GM18508 (cell line): ENCODE data around the gene DIAPH3.
"Not testable (repeated sequence)": the region's sequence is repeated elsewhere in the genome, so short reads cannot be mapped to it uniquely, and the experiment has no call there.

Source experiments
- ATAC-seq: cut with Tn5 transposase; IDR thresholded peaks from one replicate; pipeline ENCODE4 v1.9.1; 2021; ENCODE audit warnings: moderate number of reproducible peaks; ENCODE audit not compliant: insufficient read depth, unreplicated experiment

Gene DIAPH3

GRCh38 chr13:60109285-60109684 lies 54.4 kb downstream of the DIAPH3 start:
- ATAC-seq: no peak

DNA sequence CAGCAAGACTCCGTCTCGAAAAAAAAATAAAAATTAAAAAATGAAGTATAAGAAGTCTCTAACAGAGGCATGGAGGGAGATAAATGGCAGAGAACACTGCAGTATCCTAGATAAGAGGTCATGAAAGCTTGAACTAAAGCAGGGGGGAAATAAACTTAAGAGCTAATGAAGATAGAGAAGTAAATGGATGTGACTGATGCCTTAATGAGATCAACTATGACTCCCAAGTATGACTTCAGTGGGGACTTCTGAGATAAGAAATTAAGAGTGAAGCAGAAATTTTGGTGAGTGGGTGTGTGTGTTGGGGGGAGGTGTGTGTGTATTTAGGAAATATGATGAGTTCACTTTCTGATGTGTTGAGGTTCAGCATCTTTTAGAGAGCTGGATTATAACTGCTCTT lies 55.1 kb downstream of the DIAPH3 start:
- ATAC-seq: no peak

DNA sequence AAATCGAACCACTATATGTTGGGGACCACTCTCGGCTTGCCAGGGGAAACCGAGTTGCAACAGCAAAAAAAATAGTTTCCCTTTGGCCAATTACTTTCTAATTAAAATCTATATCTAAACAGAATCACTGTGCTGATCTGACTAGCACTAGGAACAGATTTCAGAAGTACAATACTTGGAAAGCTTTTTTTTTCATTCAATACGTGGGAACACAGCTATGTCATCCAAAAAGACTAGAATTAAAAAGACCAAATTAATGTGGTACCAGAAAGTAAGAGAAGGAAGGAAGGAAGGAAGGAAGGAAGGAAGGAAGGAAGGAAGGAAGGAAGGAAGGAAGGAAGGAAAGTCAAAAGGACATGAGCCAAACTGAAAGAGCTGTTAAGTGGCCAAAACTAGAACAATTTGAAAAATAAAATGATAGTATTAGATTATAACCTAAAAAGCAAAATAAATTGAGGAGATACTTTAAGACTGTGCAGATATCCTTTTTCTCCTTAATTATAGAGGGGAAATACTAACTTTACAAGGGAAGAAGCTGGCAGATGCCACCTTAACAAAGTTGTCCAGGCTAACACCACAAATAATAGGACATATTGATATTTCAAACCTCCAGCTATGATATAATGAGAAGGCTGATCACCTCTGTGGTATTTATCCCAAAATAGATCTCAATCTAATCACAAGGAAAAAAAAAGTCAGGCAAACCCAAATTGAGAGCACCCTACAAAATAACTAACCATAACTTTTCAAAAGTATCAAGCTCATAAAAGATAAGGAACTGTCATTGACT lies 63.9 kb downstream of the DIAPH3 start:
- no peak for ATAC-seq

GRCh38 chr13:60095300-60095699 lies 68.4 kb downstream of the DIAPH3 start:
- no peak for ATAC-seq

GRCh38 chr13:60094385-60095088 lies 69.2 kb downstream of the DIAPH3 start:
- no peak for ATAC-seq

GRCh38 chr13:60093425-60094019 lies 70.2 kb downstream of the DIAPH3 start:
- no peak for ATAC-seq

DNA sequence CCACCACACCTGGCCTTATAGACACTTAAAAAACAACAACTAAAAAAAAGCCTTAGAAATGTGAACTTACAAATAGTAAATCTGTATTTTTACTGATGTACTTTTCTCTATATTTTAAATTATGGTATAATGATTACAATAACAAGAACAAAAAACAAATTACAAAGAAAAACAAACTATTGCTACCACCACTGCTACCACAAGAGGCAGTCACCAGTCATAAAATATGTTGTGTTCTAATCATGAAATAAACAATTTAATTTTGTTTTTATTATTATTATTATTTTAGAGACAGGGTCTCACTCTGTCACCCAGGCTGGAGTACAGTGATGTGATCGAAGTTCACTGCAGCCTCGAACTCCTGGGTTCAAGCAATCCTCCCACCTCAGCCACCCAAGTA lies 72.2 kb downstream of the DIAPH3 start:
- no peak for ATAC-seq

DNA sequence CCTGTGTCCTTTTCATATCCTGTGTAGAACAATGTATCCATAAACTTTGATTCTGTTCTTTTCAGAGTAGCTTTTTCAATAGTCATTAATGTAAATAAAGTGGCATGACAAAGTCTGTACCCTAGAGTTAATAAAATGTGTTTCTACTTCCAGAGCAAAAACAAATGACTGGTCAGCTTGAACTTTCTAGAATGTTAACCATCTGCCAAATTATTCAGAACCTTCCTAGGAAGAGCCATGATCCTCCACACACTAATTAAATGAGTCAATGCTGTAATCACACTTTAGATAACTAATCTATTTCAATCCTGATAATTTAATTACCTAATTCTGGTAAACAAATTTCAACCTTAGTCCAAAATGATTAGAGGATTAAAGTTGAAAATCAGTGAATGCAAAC lies 73.2 kb downstream of the DIAPH3 start:
- ATAC-seq: no peak

DNA sequence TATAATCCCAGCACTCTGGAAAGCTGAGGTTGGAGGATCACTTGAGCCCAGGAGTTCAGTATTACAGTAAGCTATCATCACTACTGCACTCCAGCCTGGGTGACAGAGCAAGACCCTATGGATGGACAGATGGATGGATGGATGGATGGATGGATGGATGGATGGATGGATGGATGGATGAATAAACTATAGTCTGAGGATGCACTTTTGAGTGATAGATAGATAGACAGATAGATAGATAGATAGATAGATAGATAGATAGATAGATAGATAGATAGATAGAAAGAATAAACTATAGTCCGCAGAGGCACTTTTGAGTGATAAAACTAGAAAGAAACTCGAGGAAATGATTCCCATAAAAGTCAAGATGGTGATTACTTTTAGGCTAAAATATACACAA lies 79.9 kb downstream of the DIAPH3 start:
- ATAC-seq: not testable (repeated sequence)

GRCh38 chr13:60080850-60081249 lies 82.9 kb downstream of the DIAPH3 start:
- ATAC-seq: no peak

DNA sequence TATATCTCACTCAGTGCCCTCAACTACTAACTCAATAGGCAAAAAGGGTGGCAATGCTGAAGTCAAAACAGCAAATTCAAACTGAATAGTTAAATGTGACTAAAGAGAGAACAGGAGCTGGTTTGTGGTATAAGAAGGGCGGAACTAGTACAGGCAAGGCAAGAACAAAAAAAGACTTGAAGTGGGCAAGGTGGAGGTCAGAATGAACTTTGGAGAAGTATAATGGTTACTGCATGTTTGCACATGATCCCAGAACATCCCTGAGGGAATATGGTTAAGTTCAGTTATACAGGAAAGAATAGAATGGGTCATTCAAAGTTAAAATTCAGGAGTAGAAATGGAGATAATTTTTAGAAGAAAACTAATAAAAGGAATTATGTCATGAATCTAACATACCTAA lies 85.5 kb downstream of the DIAPH3 start:
- no peak for ATAC-seq

GRCh38 chr13:60075850-60076249 lies 87.9 kb downstream of the DIAPH3 start:
- no peak for ATAC-seq

GRCh38 chr13:60074397-60074796 lies 89.3 kb downstream of the DIAPH3 start:
- no peak for ATAC-seq

DNA sequence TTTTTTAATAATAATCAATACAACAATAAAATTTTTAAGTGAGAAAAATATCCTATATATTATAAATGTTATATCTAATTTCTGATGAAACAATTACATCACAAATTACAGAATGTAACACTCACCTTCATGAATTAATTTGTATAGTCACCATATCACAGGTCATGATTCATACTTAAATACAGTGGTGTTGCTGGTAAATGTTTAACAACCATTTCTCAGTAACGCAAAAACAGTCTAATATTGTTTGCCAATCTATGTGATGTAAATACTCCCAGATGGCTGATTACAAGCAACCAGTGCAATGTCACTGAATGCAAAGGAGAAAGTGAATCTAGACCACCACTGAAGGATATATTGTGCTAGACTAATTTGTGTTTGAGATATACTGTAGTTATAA lies 97.5 kb downstream of the DIAPH3 start:
- ATAC-seq: no peak

DNA sequence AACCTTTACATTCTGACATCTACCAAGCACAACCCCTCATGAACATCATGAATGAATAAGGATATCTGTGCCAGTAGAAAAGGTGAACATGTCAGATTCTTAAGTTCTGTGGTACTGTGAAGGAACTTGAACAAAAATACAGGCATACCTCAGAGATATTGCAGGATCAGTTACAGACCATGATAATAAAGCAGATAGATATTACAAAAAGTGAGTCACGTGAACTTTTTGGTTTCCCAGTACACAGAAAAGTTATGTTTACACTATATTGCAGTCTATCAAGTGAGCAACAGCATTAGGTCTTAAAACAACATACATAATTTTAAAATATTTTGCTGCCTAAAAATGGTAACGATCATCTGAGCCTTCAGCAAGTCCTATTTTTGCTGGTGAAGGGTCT lies 101.2 kb downstream of the DIAPH3 start:
- ATAC-seq: no peak

GRCh38 chr13:60061737-60062136 lies 102.0 kb downstream of the DIAPH3 start:
- ATAC-seq: no peak

DNA sequence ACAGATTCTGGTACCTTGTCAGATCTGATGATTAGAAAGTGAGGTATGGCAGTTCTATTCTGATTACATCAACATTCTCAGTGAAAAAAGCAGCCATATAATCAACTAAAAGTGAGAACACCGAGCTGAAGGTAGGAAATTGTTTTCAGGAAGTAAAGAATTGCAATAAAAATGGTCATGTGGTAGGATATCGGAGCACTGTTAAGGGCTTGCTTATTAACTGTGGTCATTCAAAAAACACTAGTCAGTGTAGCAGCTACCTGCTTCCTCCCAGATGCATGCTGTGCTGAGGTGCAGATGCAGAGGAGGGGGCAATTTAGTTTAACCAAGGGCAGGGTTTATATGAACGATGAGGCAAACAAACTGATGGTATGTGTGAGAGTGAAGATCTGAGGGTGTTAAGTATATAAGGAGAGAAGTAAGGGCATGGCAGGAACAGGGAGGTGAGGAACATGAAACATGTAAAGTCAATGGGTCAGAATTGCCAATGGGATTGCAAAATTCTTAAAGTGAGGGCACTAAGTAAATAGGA lies 111.9 kb downstream of the DIAPH3 start:
- no peak for ATAC-seq

DNA sequence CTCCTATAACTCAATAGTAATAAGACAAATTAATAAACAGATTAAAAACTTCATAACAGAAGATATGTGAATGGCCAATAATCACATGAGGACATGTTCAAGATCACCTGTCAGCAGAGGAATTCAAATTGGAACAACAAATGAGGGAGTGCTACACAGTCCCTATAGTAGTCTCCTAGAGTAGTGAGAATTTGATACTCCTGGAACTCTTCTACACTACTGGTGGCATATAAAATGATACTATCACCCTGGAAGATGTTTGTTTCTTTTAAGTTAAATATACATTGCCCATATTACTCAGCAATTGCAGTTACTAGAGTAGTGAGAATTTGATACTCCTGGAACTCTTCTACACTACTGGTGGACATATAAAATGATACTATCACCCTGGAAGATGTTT lies 115.4 kb downstream of the DIAPH3 start:
- not testable (repeated sequence) for ATAC-seq

DNA sequence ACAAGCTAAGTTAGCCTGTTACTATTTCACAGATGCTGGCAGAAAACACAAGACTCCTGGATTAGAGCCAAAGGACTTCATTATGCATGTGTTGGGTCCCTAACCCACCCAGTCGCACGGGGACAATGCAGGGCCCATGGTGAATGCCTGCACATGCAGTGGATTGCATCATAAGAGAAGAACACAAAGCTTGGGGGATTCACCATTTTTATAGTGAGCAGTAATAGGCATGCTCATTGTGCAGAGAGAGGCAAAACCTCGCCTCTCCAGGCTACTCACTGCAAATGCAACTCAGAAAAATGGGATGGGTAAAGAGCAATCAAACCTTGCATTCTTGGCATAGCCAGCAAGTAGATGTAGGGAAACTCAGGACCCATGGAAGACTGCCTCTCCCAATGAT lies 115.8 kb downstream of the DIAPH3 start:
- ATAC-seq: no peak

GRCh38 chr13:60044321-60044720 lies 119.4 kb downstream of the DIAPH3 start:
- ATAC-seq: no peak

GRCh38 chr13:60043262-60043661 lies 120.5 kb downstream of the DIAPH3 start:
- ATAC-seq: no peak
